ENCODE results near the gene ERBIN.

GRCh38 chr5:65989158-65989557 lies 62.8 kb downstream of the ERBIN start:
- TF ChIP-seq CTCF (IDR thresholded peaks at IDR 0.05) (no peak), TAF1 (IDR thresholded peaks at IDR 0.05; ENCODE audit: borderline replicate concordance, low read depth, low read length) (no peak), RAD21 (IDR thresholded peaks at IDR 0.05; ENCODE audit: low read length) (no peak), SMC3 (IDR thresholded peaks at IDR 0.05; ENCODE audit: low read depth, low read length) (no peak), REST (IDR thresholded peaks at IDR 0.05; ENCODE audit: low read depth, low read length) (no peak)

Data from SK-N-SH (cell line).